T-helper 17 cell (primary cell): ENCODE data around the gene WWOX. TPM values are rescaled to one million over a fixed set of nuclear protein-coding genes. Genes with fewer than 3 reads are reported as not detected.

Source experiments
- ATAC-seq: fragments of 150-1000 bp; cut with Tn5 transposase; 2 replicates; pipeline ENCODE4 v1.10.0; 2021; ENCODE audit warnings: mild to moderate bottlenecking, moderate library complexity
- DNase-seq, 3 donors: peaks; one replicate each; pipeline versions ENCODE4 v3.0.0 to v3.0.0-alpha.2; 2020 to 2021
- H3K9me3 ChIP-seq: one replicate; pipeline ENCODE4 v1.7.0; 2013; ENCODE audit warnings: low read length, mild to moderate bottlenecking; ENCODE audit not compliant: control insufficient read depth, poor library complexity, severe bottlenecking
- H3K27ac Mint-ChIP-seq: one replicate; pipeline ENCODE4 v1.8.0; 2022; ENCODE audit warnings: mild to moderate bottlenecking, moderate library complexity, mixed read lengths
- H3K27me3 Mint-ChIP-seq: one replicate; pipeline ENCODE4 v1.8.0; 2022; ENCODE audit warnings: mixed read lengths
- H3K36me3 Mint-ChIP-seq: one replicate; pipeline ENCODE4 v1.8.0; 2022; ENCODE audit warnings: low read depth, mixed read lengths
- H3K4me1 Mint-ChIP-seq: one replicate; pipeline ENCODE4 v1.8.0; 2022; ENCODE audit warnings: mild to moderate bottlenecking, mixed read lengths
- H3K4me3 Mint-ChIP-seq: one replicate; pipeline ENCODE4 v1.8.0; 2022; ENCODE audit warnings: mild to moderate bottlenecking, moderate library complexity, mixed read lengths
- total RNA-seq, 4 donors: library from RNA in 2 of 4; stranded (reverse) in 2 of 4; gene quantifications; one replicate each; pipeline ENCODE4 v1.2.3 and lab custom pipeline; 2022 to 2026

WWOX gene
- total RNA-seq, 2 donors from 2014 or later = 26.8 to 29.7 TPM

DNA sequence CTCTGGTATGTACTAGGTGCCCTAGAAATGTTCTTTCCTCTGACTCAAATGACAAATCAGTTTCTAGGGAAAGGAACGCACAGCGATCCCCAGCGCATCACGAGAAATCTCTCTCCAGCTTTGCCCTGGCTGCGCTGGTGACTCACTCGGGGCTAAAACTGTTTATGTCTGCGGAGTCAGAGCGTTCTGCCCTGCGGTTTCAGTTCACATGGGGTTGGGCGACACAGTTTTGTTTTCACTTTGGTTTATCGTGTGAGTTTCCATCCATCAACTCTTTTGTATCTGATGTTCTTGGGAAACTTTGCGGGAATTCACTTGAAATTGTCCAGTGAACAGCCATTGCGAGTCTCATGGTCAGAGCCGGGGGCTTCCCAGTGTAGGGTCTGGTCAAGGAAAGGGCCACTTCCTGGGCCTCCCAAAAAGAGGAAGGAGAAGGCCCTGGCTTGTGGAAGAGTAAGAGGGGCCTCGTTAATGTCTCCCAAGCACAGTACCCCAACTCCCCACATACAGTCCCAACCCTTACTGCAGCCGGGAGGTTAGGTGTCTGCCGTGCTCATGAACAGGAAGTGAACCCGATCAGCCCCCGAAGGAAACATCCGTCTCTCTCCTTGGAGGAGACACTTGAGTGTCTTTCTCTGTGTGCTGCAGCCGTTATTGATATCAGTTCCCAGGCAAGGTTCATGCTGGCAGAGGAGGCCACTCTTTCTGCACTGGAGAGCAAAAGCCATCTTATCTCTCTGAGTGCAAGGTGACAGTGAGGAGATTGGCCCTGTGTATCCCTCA lies 643.2 kb downstream of the WWOX start:
- H3K9me3 ChIP-seq = no peaks in the 10 kb centered on the region
- H3K27me3 Mint-ChIP-seq = no peaks in the 10 kb centered on the region
- peak overlapping the region; percentile 99 for H3K27ac Mint-ChIP-seq
- peak; percentile 43 to 69 (median 55) for DNase-seq
- no peaks in the 10 kb centered on the region for H3K36me3 Mint-ChIP-seq
- H3K4me3 Mint-ChIP-seq = peak overlapping the region; percentile 87
- H3K4me1 Mint-ChIP-seq = peaks cover 22% of the 10 kb centered on the region
- ATAC-seq = peak; percentile 95

DNA sequence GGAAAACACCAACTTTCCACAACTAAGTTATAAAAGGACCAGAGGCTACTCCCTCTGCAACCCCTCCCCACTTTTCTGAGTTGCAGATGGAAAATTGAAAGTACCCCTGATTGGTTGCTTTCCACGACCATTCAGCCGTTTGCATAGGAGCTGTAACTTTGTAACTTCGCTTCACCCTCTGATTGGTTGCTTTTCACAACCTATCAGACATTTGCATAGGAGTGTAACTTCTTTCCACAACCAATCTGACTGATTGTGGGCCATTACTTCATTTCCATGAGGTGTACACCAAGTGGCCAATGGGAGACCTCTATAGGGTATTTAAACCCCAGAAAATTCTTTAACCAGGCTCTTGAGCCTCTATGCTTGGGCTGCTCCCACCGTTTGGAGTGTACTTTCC lies 644.1 kb downstream of the WWOX start:
- Mint-ChIP-seq H3K27me3 (no peaks in the 10 kb centered on the region), H3K4me3 (peak overlapping the region; percentile 87), H3K4me1 (peaks cover 22% of the 10 kb centered on the region), H3K27ac (peak overlapping the region; percentile 99), H3K36me3 (no peaks in the 10 kb centered on the region)
- ATAC-seq (peak; percentile 10), DNase-seq (no peak)
- no peaks in the 10 kb centered on the region for H3K9me3 ChIP-seq

DNA sequence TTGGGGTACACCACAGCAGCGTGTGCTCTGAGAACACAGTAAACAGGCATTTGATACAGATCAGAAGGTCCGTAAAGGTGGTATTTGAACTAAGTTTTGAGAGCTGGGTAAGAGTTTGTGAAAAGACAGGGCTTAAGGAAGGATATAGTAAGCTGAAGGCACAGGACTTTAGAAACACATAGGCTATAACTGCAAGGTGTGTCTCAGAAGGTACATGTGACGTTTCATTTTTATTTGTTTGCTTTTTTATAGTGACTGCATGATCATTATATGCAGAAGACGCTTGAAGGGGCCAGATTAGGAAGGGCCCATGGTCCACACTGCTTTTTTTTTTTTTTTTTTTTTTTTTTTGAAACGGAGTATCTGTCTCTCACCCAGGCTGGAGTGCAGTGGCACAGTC lies 644.6 kb downstream of the WWOX start:
- Mint-ChIP-seq H3K4me3 (peak overlapping the region; percentile 87), H3K27ac (peak overlapping the region; percentile 99), H3K36me3 (no peaks in the 10 kb centered on the region), H3K4me1 (peaks cover 27% of the 10 kb centered on the region), H3K27me3 (no peaks in the 10 kb centered on the region)
- no peak for ATAC-seq
- no peaks in the 10 kb centered on the region for H3K9me3 ChIP-seq
- DNase-seq = no peak

DNA sequence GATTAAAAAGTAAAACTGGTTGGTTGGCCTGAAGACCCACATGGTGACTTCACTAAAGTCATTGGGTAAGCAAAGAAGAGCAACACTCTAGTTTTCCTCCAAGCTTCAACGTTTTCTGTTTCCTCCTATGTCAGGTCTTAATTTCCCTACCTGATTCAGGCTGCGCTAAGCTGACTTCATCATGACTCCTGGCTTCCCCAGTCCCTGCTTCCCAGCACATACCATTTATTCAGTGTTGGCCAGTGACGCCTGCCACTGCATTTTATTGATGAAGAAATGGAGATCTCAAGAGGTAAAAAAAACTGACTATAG lies 645.3 kb downstream of the WWOX start:
- no peak overlapping the region for H3K4me3 Mint-ChIP-seq
- H3K4me1 Mint-ChIP-seq = peaks cover 33% of the 10 kb centered on the region
- H3K27ac Mint-ChIP-seq = no peak overlapping the region

DNA sequence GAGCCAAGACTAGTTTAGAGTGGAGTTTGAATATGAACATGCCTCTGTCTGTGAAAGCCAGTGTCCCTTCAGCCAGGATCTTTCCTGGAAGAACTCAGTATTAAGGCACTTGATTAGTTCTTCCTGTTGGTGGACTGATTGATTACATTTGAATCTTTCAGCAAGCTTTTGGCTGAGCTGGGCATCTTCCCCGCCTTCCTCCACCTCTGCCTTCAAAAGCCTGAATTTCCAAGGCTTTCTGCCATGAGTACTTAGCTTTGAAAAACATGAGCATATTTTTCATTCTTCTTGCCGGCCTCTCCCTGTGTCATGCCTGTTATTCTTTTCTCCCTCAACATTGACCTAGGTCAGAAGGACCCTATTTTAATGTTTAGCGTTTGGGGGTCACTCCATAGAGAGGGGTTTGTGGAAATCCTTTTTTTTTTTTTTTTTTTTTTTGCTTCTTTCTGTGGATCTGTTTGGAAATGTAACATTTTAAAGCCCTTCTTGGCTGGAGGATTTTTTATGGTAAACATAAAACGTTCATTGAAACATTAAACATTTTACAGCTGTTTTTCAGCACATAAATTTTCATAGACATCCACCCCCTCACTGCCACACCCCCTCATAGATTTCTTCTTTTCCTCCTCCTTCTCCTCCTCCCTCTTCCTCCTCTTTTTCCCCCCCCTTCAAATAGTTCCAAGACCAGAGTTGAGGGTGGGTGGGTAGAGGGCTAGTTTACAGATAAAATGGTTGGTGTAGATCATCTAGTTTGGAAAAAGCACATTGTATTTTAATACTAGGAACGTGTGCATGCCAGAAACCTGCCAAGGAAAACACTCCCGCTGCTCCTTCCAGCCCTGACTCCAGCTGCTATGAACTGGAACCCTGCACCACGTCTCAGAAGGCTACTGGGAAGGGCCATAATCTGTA lies 645.9 kb downstream of the WWOX start:
- Mint-ChIP-seq H3K4me1 (peaks cover 37% of the 10 kb centered on the region), H3K4me3 (no peak overlapping the region), H3K36me3 (no peaks in the 10 kb centered on the region), H3K27ac (no peak overlapping the region), H3K27me3 (no peaks in the 10 kb centered on the region)
- H3K9me3 ChIP-seq = no peaks in the 10 kb centered on the region
- DNase-seq = no peak
- ATAC-seq = no peak

More for the DNA sequence above, 645.3 kb downstream of the WWOX start:
- no peak for DNase-seq
- no peak for ATAC-seq
- Mint-ChIP-seq H3K36me3 (no peaks in the 10 kb centered on the region), H3K27me3 (no peaks in the 10 kb centered on the region)
- no peaks in the 10 kb centered on the region for H3K9me3 ChIP-seq

DNA sequence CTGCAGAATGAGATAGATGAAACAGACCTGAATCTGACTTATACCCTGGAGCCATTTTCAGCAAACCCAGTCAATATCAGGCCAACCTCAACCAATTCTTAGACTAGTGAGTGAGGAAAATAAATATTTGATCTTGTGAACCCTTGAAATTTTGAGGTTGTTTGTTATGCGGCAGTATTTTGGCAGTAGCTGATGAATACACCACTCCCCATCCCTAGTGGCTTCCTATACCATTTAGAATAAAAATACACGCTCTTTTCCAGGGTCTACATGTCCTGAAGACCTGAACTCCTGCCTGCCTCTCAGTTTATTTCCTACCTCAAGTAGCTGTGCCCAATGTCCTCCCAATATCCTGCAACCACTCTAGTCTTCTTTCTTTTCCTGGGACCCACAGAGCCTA lies 647.3 kb downstream of the WWOX start:
- no peaks in the 10 kb centered on the region for H3K36me3 Mint-ChIP-seq
- no peak for DNase-seq
- H3K4me3 Mint-ChIP-seq = no peak overlapping the region
- peaks cover 35% of the 10 kb centered on the region for H3K4me1 Mint-ChIP-seq
- H3K27ac Mint-ChIP-seq = no peak overlapping the region
- no peaks in the 10 kb centered on the region for H3K9me3 ChIP-seq
- ATAC-seq = no peak
- H3K27me3 Mint-ChIP-seq = no peaks in the 10 kb centered on the region

DNA sequence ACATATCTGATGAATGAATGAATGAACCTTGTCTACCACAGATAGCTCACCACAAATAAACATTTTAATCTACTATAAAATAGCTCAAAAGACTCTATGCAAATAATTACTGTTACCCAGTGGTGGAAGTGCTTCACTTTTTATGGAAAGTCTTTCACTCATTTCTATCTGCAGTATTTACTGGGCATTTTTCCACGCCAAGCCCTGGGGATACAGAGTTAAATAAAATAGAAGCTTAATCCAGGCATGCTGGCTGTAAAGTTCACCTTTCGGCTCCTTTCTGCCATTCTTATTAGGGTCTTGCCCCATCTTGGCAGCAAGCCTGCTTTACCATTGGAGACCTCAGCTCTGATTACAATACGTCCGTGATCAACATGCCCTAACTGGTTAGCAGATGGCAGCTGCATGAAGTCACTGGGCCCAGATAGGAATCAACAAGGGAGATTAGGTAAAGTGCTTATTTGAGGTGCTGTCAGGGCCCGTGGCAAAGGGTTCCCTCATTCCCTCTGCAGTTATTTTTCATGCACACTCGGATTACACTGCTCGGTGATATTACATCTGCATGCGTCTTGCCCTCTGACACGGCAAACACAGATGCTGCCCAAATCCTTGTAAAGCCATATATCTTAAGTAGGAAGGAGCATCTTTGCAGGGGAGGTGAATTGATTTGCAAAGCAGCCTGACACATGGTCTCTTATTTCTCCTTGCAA lies 648.9 kb downstream of the WWOX start:
- peak overlapping the region; percentile 83 for H3K27ac Mint-ChIP-seq
- H3K4me1 Mint-ChIP-seq = peaks cover 19% of the 10 kb centered on the region
- no peaks in the 10 kb centered on the region for H3K9me3 ChIP-seq
- no peak for ATAC-seq
- H3K36me3 Mint-ChIP-seq = no peaks in the 10 kb centered on the region
- no peak for DNase-seq
- H3K4me3 Mint-ChIP-seq = no peak overlapping the region
- no peaks in the 10 kb centered on the region for H3K27me3 Mint-ChIP-seq

DNA sequence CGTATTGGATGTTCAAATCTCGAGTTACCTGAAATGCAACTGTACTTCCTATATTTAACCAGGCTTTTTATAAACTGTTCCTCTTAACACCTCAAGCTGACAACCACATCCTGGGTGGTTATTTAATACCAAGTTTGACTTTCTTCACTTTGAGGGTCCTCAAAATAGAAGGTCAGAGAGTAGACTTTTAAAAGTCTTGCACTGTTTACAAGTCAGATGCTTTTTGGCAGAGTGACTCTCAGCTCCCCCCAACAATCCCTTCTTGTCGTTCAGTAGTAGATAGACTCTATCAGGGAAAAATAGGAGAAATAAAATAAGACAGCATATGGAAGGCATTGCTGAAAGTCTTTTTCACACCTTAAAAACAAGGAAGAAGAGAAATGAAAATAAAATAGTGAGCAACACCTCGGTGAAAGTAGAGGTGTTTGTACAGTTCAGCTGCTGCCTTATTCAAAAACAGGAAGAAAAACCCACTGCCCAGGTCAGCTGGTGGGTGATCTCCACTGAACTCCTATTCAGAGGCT lies 650.4 kb downstream of the WWOX start:
- H3K27me3 Mint-ChIP-seq = no peaks in the 10 kb centered on the region

DNA sequence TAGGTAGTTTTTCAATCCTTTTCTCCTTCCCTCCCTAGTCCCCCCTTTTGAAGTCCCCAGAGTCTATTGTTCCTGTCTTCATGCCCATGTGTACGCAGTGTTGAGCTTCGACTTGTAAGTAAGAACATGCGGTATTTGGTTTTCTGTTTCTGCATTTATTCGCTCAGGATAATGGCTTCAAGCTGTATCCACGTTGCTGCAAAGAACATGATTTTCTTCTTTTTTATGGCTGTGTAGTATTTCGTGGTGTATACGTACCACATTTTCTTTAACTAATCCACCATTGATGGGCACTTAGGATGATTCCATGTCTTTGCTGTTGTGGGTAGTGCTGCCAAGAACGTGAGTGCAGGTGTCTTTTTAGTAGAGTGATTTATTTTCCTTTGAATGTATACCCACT lies 651.2 kb downstream of the WWOX start:
- ATAC-seq (no peak), DNase-seq (no peak)
- no peak overlapping the region for H3K27ac Mint-ChIP-seq
- no peaks in the 10 kb centered on the region for H3K9me3 ChIP-seq
- no peaks in the 10 kb centered on the region for H3K27me3 Mint-ChIP-seq
- H3K4me1 Mint-ChIP-seq = peaks cover 18% of the 10 kb centered on the region
- H3K36me3 Mint-ChIP-seq = no peaks in the 10 kb centered on the region
- H3K4me3 Mint-ChIP-seq = peak overlapping the region; percentile 25

More for the DNA sequence above, 650.4 kb downstream of the WWOX start:
- H3K27ac Mint-ChIP-seq = peak overlapping the region; percentile 83
- H3K9me3 ChIP-seq = no peaks in the 10 kb centered on the region
- H3K4me3 Mint-ChIP-seq = peak overlapping the region; percentile 69
- no peaks in the 10 kb centered on the region for H3K36me3 Mint-ChIP-seq
- H3K4me1 Mint-ChIP-seq = peaks cover 18% of the 10 kb centered on the region
- ATAC-seq (peak; percentile 54), DNase-seq (no peak)

DNA sequence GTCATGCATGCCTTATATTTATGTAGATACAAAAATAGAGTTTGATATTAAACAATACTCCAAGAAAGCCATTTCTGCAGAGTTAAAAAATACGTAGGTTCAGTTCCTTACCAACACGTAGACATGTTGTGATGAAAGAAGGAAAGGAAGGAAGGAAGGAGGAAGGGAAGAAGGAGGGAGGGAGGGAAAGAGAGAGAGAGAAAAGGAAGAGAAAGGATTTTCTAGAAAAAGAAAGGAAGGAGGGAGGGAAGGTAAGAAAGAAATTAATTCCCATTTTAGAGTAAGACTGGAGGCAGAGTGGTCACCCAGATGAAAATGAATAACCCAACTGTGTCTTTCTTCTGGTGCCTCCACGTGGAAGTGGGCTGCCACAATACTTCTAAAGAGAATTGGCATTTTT lies 652.1 kb downstream of the WWOX start:
- no peak overlapping the region for H3K4me3 Mint-ChIP-seq
- peaks cover 18% of the 10 kb centered on the region for H3K4me1 Mint-ChIP-seq
- H3K27me3 Mint-ChIP-seq = no peaks in the 10 kb centered on the region

DNA sequence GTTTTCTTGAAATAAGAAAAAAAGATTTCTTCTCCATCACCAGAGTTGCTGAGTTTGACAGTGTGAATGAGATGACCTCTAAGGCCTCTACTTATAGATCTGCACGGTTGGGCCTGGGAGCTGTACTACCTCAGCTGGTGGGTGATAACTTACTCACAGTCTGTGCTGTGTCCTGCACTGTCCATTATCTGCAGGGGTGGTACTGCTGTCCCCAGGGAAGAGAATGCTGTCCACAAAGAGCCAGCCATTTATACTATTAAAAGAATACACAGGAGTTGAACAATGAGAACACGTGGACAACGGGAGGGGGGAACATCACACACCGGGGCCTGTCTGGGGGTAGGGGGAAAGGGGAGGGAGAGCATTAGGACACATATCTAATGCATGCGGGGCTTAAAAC lies 655.3 kb downstream of the WWOX start:
- no peak for DNase-seq
- Mint-ChIP-seq H3K27ac (no peak overlapping the region), H3K36me3 (no peaks in the 10 kb centered on the region), H3K4me3 (no peak overlapping the region), H3K27me3 (no peaks in the 10 kb centered on the region), H3K4me1 (peaks cover 7% of the 10 kb centered on the region)
- no peak for ATAC-seq
- no peaks in the 10 kb centered on the region for H3K9me3 ChIP-seq

More for the DNA sequence above, 652.1 kb downstream of the WWOX start:
- no peaks in the 10 kb centered on the region for H3K9me3 ChIP-seq
- DNase-seq (no peak), ATAC-seq (no peak)
- Mint-ChIP-seq H3K27ac (no peak overlapping the region), H3K36me3 (no peaks in the 10 kb centered on the region)

DNA sequence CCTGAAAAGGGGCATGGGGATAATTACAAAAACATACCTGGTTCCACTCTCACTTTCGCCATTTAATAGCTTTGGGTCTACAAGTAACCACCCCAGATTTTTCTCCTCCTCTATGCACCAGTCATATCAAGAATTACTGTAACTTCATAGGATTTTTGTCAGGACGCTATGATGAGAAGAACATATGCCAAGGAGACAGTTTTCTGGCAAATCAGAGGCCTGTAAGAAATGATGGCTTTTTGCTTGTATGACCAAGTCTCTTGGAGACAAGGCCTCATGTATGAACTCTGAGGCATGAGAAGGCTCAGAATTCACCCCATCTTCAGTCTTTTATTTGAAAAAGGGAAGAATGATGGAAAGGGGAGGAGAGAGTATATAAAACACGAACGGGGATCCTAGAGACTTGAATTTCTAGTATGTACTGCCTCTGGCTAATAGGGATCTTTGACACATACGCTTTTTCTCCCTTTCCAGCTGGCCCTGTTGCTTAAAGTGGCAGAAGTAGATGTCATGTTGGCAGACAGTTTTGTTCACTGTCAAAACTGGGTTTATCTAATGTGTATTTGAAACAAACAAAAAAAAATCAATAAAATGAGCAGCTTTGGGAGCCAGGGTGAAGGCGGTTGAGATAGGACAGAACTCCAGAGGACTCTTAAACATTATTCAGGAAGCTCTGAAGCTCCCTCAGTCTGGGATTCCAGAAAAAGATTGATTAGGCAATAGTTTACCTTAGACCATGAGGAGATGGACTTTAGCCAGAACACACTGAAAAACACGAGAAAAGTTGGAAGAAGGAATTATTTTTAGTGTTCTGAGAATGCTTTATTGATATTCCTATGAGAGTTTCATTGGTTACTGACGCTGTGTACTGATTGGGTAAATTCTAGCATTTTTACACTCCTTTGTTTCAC lies 656.6 kb downstream of the WWOX start:
- ATAC-seq (no peak), DNase-seq (no peak)
- Mint-ChIP-seq H3K4me1 (peaks cover 3% of the 10 kb centered on the region), H3K27ac (no peak overlapping the region), H3K4me3 (no peak overlapping the region), H3K36me3 (no peaks in the 10 kb centered on the region), H3K27me3 (no peaks in the 10 kb centered on the region)
- H3K9me3 ChIP-seq = no peaks in the 10 kb centered on the region
